Neural cell (in vitro differentiated cells): ENCODE results near the gene SPPL3.

Experiments used
- CTCF ChIP-seq: fragments of 450-650 bp; IDR thresholded peaks from 2 replicates; pipeline ENCODE4 v1.5.1; 2014; ENCODE audit warnings: antibody characterized with exemption, mild to moderate bottlenecking, moderate library complexity; ENCODE audit not compliant: poor library complexity, severe bottlenecking
- EP300 ChIP-seq: fragments of 450-650 bp; conservative IDR thresholded peaks from 2 replicates; pipeline ENCODE4 v1.6.1; 2014; ENCODE audit warnings: antibody characterized with exemption, mild to moderate bottlenecking, moderate library complexity; ENCODE audit not compliant: poor library complexity, severe bottlenecking
- EZH2 ChIP-seq: fragments of 200-600, 300-800 bp; shearing (Covaris generic), sonication (generic); IDR thresholded peaks from 2 replicates; pipeline ENCODE4 v1.6.1; 2014; ENCODE audit warnings: antibody characterized with exemption, low read length, borderline replicate concordance, mild to moderate bottlenecking; ENCODE audit not compliant: insufficient read depth, poor library complexity, severe bottlenecking
- POLR2AphosphoS5 ChIP-seq: IDR thresholded peaks from 2 replicates; pipeline ENCODE4 v1.6.1; 2012
- REST ChIP-seq: IDR thresholded peaks from 2 replicates; pipeline ENCODE4 v1.6.1; 2012; ENCODE audit warnings: borderline replicate concordance
- SMC3 ChIP-seq: fragments of 450-650 bp; conservative IDR thresholded peaks from 2 replicates; pipeline ENCODE4 v1.6.1; 2014; ENCODE audit warnings: antibody characterized with exemption, mild to moderate bottlenecking, moderate library complexity; ENCODE audit not compliant: poor library complexity
- TAF1 ChIP-seq: IDR thresholded peaks from 2 replicates; pipeline ENCODE4 v1.6.1; 2012; ENCODE audit warnings: low read depth

- no peak for TF ChIP-seq TAF1
- TF ChIP-seq CTCF, result no peak
- no peak for TF ChIP-seq SMC3
- TF ChIP-seq POLR2AphosphoS5, result no peak
- no peak for TF ChIP-seq EZH2
- TF ChIP-seq REST, result no peak
- no peak for TF ChIP-seq EP300
Observed at GRCh38 chr12:120739031-120739762, 165.0 kb downstream of the SPPL3 start.
